Right lobe of liver (tissue), 4 donors: ENCODE data around the gene KIF25.

Source experiments
- CTCF ChIP-seq, 4 donors: fragments of 200-600 bp in 3 of 4; fragments of 450-650 bp in 1 of 4; IDR thresholded peaks; one replicate each; pipeline versions ENCODE4 v1.5.1 to v1.8.0; 2016 to 2022; ENCODE audit warnings: antibody characterized with exemption in 4 of 4, mild to moderate bottlenecking in 2 of 4
- POLR2A ChIP-seq: fragments of 450-650 bp; IDR thresholded peaks from one replicate; pipeline ENCODE4 v1.6.1; 2017; ENCODE audit warnings: antibody characterized with exemption, mild to moderate bottlenecking
- donor health status: DM: no; HTN: no; CAD: no.
- donor health status: DM: no; HTN: no; CAD: no.
- donor health status: DM: no; HTN: yes; CAD: no.

- TF ChIP-seq CTCF (IDR thresholded peaks at IDR 0.05) (no peak), POLR2A (no peak)
Observed at GRCh38 chr6:168002804-168003203, 5.3 kb downstream of the KIF25 start.
